HG03354 (cell line): ENCODE data around the gene RAB3A.

Experiments used
- ATAC-seq: cut with Tn5 transposase; IDR thresholded peaks from one replicate; pipeline ENCODE4 v1.9.1; 2021; ENCODE audit warnings: mild to moderate bottlenecking; ENCODE audit not compliant: unreplicated experiment, poor library complexity, severe bottlenecking

The RAB3A gene, protein sequence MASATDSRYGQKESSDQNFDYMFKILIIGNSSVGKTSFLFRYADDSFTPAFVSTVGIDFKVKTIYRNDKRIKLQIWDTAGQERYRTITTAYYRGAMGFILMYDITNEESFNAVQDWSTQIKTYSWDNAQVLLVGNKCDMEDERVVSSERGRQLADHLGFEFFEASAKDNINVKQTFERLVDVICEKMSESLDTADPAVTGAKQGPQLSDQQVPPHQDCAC

GRCh38 chr19:18203863-18204393 is at the start of gene RAB3A:
TSS of gene RAB3A (minus strand) at chr19:18204042. CDS start at chr19:18202740, 1,302 bp downstream.
- ATAC-seq: peak; percentile 88

- no peak for ATAC-seq
Measured at GRCh38 chr19:18253130-18253529, 49.3 kb upstream of the RAB3A start.

GRCh38 chr19:18252370-18252717 is 48.5 kb upstream of the RAB3A start:
- no peak for ATAC-seq

- ATAC-seq: no peak
Measured at GRCh38 chr19:18251587-18252369, 47.9 kb upstream of the RAB3A start.

- no peak for ATAC-seq
Measured at GRCh38 chr19:18249834-18250233, 46.0 kb upstream of the RAB3A start.

DNA sequence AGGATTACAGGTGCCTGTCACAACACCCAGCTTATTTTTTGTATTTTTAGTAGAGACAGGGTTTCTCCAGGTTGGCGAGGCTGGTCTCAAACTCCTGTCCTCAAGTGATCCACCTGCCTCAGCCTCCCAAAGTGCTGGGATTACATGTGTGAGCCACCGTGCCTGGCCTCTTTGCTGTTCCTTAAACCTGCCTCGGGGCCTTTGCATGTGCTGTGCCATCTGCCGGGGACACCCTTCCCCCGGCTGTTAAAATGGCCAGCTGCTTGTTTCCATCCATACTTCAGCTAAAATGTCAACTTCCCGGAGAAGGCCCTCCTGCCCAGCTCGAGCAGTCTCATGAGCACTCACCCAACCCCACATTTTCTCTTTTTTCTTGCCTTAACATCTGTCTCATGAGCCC is 41.5 kb upstream of the RAB3A start:
- ATAC-seq: no peak

- no peak for ATAC-seq
Measured at GRCh38 chr19:18239303-18239702, 35.5 kb upstream of the RAB3A start.

GRCh38 chr19:18234194-18234593 is 30.4 kb upstream of the RAB3A start:
- ATAC-seq: no peak

GRCh38 chr19:18233224-18233825 is 29.5 kb upstream of the RAB3A start:
- ATAC-seq: no peak

GRCh38 chr19:18232540-18233223 is 28.8 kb upstream of the RAB3A start:
- ATAC-seq: no peak

DNA sequence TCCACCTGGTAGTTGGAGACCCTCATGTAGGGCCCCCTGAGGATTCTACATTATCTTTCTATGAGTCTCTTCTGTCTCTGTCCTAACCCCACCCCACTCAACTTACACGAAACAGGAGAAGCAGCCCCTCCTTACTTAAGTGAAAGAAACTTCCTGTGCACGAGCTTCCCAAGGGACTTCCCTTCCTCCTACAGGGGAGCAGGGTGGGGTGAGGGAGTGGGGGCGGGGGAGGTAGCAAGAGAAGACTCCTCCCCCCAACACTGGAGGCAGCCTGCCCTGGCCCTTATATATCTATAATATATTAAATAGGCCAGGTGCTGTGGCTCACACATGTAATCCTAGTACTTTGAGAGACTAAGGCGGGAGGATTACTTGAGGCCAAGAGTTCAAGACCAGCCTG is 27.9 kb upstream of the RAB3A start:
- ATAC-seq: no peak

GRCh38 chr19:18230941-18231734 is 27.3 kb upstream of the RAB3A start:
- no peak for ATAC-seq

GRCh38 chr19:18229915-18230314 is 26.1 kb upstream of the RAB3A start:
- ATAC-seq: no peak

GRCh38 chr19:18229474-18229873 is 25.6 kb upstream of the RAB3A start:
- ATAC-seq: no peak

DNA sequence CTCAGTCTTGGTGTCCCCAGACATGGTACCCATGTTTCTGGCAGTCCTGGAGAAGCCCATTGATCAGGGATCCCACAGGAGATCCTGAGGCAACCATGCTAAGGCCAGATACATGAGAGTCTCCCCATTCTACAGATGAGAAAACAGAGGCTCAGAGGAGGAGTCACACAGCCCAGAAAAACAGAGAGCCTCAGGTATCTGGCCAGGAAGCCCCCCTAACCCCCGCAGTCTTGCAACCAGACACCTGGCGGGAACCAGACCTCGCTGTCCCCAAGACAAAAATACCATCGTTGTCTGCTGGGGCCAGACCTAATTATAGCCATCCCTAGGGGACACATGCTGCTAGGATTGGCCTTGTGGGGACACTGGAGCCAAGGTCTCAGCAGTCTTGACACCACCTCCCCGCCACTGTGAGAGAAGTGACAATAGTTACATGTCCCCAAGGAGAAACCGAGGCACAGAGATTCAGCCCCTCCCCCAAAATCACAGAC is 24.0 kb upstream of the RAB3A start:
- ATAC-seq: no peak

DNA sequence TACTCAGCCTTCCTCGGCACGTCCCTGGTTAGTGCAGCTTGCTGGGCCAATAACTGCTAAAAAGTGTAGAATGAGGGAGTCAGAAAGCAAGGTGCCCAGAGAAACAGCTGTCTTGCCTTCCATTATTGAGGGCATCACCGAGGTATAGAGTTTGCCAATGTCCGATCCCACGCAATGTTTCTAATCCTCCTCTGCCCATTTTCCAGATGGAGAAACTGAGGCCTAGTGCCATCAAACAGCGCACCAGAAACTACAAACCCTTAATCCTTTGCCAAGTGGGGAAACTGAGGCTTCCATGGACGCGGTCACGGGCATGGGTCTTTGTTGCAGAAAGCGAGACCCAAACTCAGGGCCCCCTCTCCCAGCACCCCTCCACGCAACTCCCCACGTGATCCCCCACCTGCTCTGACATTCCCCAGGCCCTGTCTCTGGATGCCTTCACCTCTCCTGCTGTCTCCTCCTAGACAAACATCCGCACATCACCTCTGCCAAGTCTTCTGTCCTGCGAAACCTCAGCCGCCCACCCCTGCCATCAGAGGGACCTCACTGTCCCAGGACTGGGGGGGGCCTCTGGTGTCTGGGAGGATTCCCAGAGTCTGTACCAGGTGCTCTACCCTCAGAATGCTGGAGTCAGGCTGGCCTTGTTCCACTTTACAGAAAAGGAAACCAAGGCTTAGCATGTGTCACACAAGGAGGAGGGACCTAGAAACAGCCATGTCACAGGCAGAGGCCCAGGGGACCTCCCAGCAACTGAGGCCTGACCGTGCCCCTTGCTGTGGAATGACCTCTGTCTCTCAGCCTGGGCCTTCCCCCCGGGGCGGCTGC is 23.3 kb upstream of the RAB3A start:
- ATAC-seq: no peak

GRCh38 chr19:18225702-18226468 is 22.0 kb upstream of the RAB3A start, which contains the start of gene PDE4C:
TSS of gene PDE4C (minus strand) at chr19:18226438. CDS start at chr19:18226415, 23 bp downstream.
- no peak for ATAC-seq

GRCh38 chr19:18225355-18225701 is 21.5 kb upstream of the RAB3A start:
- ATAC-seq: no peak
